GM23338 (cell line): Measurements from ENCODE around the gene FBLN2. TPM values are rescaled to one million over a fixed set of nuclear protein-coding genes. Genes with fewer than 3 reads are reported as not detected.

Experiments used
- ATAC-seq: fragments of 200-7000 bp; cut with Tn5 transposase; 3 replicates; pipeline ENCODE4 v1.9.1; 2020
- DNase-seq: peaks from one replicate; pipeline ENCODE4 v3.0.0-alpha.2; 2015; ENCODE audit warnings: low spot score
- H2AFZ ChIP-seq: fragments of 200-600 bp; sonication (generic); 2 replicates; pipeline ENCODE4 v1.8.0; 2016; ENCODE audit warnings: antibody characterized with exemption, mild to moderate bottlenecking, moderate library complexity
- H3F3A ChIP-seq: fragments of 200-600 bp; sonication (generic); replicated peaks from 2 replicates; pipeline ENCODE4 v1.8.0; 2017; ENCODE audit warnings: antibody characterized with exemption, mixed run types, low read depth
- H3K27ac ChIP-seq: fragments of 200-600 bp; sonication (generic); 2 replicates; pipeline ENCODE4 v1.6.1; 2016; ENCODE audit warnings: low read depth
- H3K27me3 ChIP-seq: fragments of 200-600 bp; sonication (generic); 2 replicates; pipeline ENCODE4 v1.8.0; 2016; ENCODE audit warnings: mild to moderate bottlenecking, mixed run types, moderate library complexity; ENCODE audit not compliant: insufficient read depth
- H3K36me3 ChIP-seq: fragments of 200-600 bp; sonication (generic); 2 replicates; pipeline ENCODE4 v1.8.0; 2016; ENCODE audit warnings: mild to moderate bottlenecking; ENCODE audit not compliant: insufficient read depth
- H3K4me1 ChIP-seq: fragments of 200-600 bp; sonication (generic); 2 replicates; pipeline ENCODE4 v1.8.0; 2016; ENCODE audit warnings: mild to moderate bottlenecking, moderate library complexity; ENCODE audit not compliant: insufficient read depth
- H3K4me2 ChIP-seq: fragments of 200-600 bp; sonication (generic); 2 replicates; pipeline ENCODE4 v1.7.1; 2017; ENCODE audit warnings: mixed run types
- H3K4me3 ChIP-seq: fragments of 200-600 bp; sonication (generic); 2 replicates; pipeline ENCODE4 v1.6.1; 2016; ENCODE audit warnings: mixed run types
- H3K79me2 ChIP-seq: fragments of 200-600 bp; sonication (generic); replicated peaks from 2 replicates; pipeline ENCODE4 v1.8.0; 2017; ENCODE audit warnings: mild to moderate bottlenecking; ENCODE audit not compliant: insufficient read depth
- H3K9me2 ChIP-seq: fragments of 200-600 bp; sonication (generic); 2 replicates; pipeline ENCODE4 v1.8.0; 2017; ENCODE audit not compliant: insufficient read depth
- H4K20me1 ChIP-seq: fragments of 200-600 bp; sonication (generic); replicated peaks from 2 replicates; pipeline ENCODE4 v1.8.0; 2017; ENCODE audit warnings: mild to moderate bottlenecking; ENCODE audit not compliant: insufficient read depth
- H3K27ac Mint-ChIP-seq: 2 replicates; pipeline ENCODE4 v1.8.0; 2020; ENCODE audit warnings: inconsistent platforms, mild to moderate bottlenecking, moderate library complexity, mixed read lengths
- H3K27me3 Mint-ChIP-seq: 3 replicates; pipeline ENCODE4 v1.8.0; 2022; ENCODE audit warnings: low read depth, mild to moderate bottlenecking, moderate library complexity, mixed read lengths, inconsistent platforms; ENCODE audit not compliant: insufficient read depth, poor library complexity
- H3K36me3 Mint-ChIP-seq: 3 replicates; pipeline ENCODE4 v1.8.0; 2021; ENCODE audit warnings: low read depth, mild to moderate bottlenecking, inconsistent platforms, moderate library complexity, mixed read lengths
- H3K4me1 Mint-ChIP-seq: 3 replicates; pipeline ENCODE4 v1.8.0; 2020; ENCODE audit warnings: mild to moderate bottlenecking, inconsistent platforms, mixed read lengths
- H3K4me3 Mint-ChIP-seq: 3 replicates; pipeline ENCODE4 v1.8.0; 2021; ENCODE audit warnings: moderate library complexity, mild to moderate bottlenecking, inconsistent platforms, mixed read lengths
- H3K9me3 Mint-ChIP-seq: 3 replicates; pipeline ENCODE4 v1.8.0; 2020; ENCODE audit warnings: moderate library complexity, mild to moderate bottlenecking, inconsistent platforms, mixed read lengths
- CREB1 ChIP-seq: fragments of 250-450 bp; sonication (Bioruptor Pico); IDR thresholded peaks from 2 replicates; pipeline ENCODE4 v1.5.0; 2020; ENCODE audit warnings: low read depth, mild to moderate bottlenecking, moderate library complexity
- CTCF ChIP-seq, 2 experiments: fragments of 200-600 bp in 1 of 2; sonication (generic) in 1 of 2; conservative IDR thresholded peaks; 2 replicates each; pipeline versions ENCODE4 v1.5.1 to v1.6.1; 2016 to 2017; ENCODE audit warnings: antibody characterized with exemption in 2 of 2, low read depth in 2 of 2, mild to moderate bottlenecking in 2 of 2, moderate library complexity in 1 of 2
- ETS1 ChIP-seq: IDR thresholded peaks from 2 replicates; pipeline ENCODE4 v1.6.1; 2016; ENCODE audit warnings: antibody characterized with exemption
- EZH2 ChIP-seq: fragments of 200-600 bp; sonication (generic); IDR thresholded peaks from one replicate; pipeline ENCODE4 v1.8.0; 2017; ENCODE audit warnings: antibody characterized with exemption, mild to moderate bottlenecking, low read depth; ENCODE audit not compliant: unreplicated experiment
- EZH2phosphoT487 ChIP-seq: fragments of 200-600 bp; sonication (generic); IDR thresholded peaks from one replicate; pipeline ENCODE4 v1.8.1; 2018; ENCODE audit warnings: antibody characterized with exemption; ENCODE audit not compliant: unreplicated experiment
- JUNB ChIP-seq: IDR thresholded peaks from one replicate; pipeline ENCODE4 v1.6.1; 2016; ENCODE audit warnings: antibody characterized with exemption; ENCODE audit not compliant: unreplicated experiment
- NANOG ChIP-seq: IDR thresholded peaks from 2 replicates; pipeline ENCODE4 v1.6.1; 2016; ENCODE audit warnings: antibody characterized with exemption, borderline replicate concordance
- POLR2AphosphoS5 ChIP-seq: IDR thresholded peaks from 2 replicates; pipeline ENCODE4 v1.6.1; 2016; ENCODE audit warnings: antibody characterized with exemption, low read depth
- STAT1 ChIP-seq: IDR thresholded peaks from one replicate; pipeline ENCODE4 v1.6.1; 2016; ENCODE audit warnings: antibody characterized with exemption; ENCODE audit not compliant: unreplicated experiment
- ZNF114 ChIP-seq: fragments of 250-450 bp; sonication (Bioruptor Pico); IDR thresholded peaks from 2 replicates; pipeline ENCODE4 v1.5.0; 2020; ENCODE audit warnings: mild to moderate bottlenecking, moderate library complexity
- ZNF331 ChIP-seq: fragments of 250-450 bp; sonication (Bioruptor Pico); IDR thresholded peaks from 2 replicates; pipeline ENCODE4 v1.5.0; 2020; ENCODE audit warnings: low read depth, mild to moderate bottlenecking, moderate library complexity
- polyA plus RNA-seq: library from polyadenylated mRNA; unstranded; fragments of >200 nt; fragmentation: Nextera tagmentation; extraction: Ambion mirVana; gene quantifications from 2 replicates; pipeline ENCODE4 v1.2.1, GENCODE V29; 2016
- total RNA-seq: library from RNA; depleted of rRNA; stranded (reverse); fragments of >200 nt; shearing (Covaris generic); gene quantifications from 2 replicates; pipeline ENCODE4 v1.2.3, GENCODE V29; 2014

FBLN2 gene
- total and polyA plus RNA-seq, 2 experiments from 2014 or later, result 18.8 to 26.8 TPM

DNA sequence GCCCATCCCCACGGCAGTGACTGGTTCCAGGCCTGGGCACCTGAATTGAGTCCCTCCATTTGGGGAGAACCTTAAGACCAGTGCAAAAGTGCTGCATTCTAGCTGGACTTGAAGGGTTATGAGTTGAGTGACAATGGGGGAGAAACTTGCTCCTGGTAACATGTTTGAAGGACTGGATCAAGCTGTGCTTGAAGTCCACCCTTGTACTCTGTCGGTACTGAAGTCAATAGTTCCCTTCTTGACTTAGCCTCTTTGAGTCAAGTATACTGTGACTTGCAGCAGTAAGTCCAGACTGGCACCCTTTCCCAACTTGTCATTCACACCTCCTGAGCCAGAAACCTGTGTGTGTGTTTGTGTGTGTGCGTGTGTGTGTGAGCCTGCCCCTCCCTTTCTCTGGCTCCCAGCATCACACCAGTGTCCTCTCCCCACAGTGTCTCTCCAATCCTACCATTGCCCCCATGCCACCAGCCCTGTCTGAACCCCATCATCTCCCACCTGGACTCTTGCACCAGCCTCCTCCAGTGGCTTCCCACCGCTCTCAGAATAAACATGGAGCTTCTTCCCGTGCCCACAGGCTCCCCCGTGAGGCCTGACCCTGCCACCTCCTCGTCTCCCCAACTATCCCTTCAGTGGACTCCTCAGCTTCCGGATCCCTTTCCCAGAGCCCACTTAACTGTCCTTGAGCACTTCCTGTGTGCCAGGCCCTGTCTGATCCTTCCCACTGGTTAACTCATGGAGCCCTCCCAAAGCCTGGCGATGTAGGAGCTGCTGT, 10.2 kb upstream of the FBLN2 start:
- H3F3A ChIP-seq, result no peaks in the 10 kb centered on the region
- no peaks in the 10 kb centered on the region for H3K27me3 ChIP-seq
- ATAC-seq (peak; percentile 39), DNase-seq (peak; percentile 43)
- no peaks in the 10 kb centered on the region for H3K9me2 ChIP-seq
- Mint-ChIP-seq H3K27me3 (peaks cover 21% of the 10 kb centered on the region), H3K27ac (no peak overlapping the region), H3K4me3 (no peak overlapping the region), H3K9me3 (peaks cover 23% of the 10 kb centered on the region), H3K4me1 (peaks cover 15% of the 10 kb centered on the region), H3K36me3 (peaks cover 5% of the 10 kb centered on the region; the same call in 2 of the 3 replicates)
- no peaks in the 10 kb centered on the region for H3K79me2 ChIP-seq
- no peak overlapping the region for H3K4me2 ChIP-seq
- no peak overlapping the region for H3K27ac ChIP-seq
- no peak overlapping the region for H3K4me3 ChIP-seq
- H2AFZ ChIP-seq, result no peak overlapping the region
- peaks cover 6% of the 10 kb centered on the region; the same call in 1 of the 2 replicates for H3K36me3 ChIP-seq
- no peaks in the 10 kb centered on the region for H4K20me1 ChIP-seq
- peaks cover 9% of the 10 kb centered on the region; the same call in 1 of the 2 replicates for H3K4me1 ChIP-seq
- TF ChIP-seq CTCF (conservative IDR thresholded peaks at IDR 0.05; ENCODE audit: low read depth in 2 of 2) (peak; percentile 27 to 44; a peak in 1 of 4 replicates), EZH2 (no peak)

DNA sequence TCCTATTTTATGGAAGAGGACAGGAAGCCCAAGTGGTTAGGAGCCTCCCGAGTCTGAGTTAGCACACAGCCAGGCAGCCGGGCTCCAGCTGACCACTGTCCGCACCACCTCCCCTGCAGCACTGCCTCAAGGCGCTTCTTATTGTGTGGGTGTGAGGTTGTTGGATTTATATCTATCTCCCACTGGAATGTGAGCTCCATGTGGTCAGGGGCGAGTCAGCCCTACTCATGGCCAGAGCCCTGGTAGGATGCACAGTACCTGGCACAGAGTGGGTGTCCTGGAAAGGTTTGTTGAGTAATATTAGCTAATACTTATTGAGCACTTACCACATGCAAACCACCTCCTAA, 9.7 kb upstream of the FBLN2 start:
- DNase-seq, result no peak
- Mint-ChIP-seq H3K9me3 (peaks cover 23% of the 10 kb centered on the region), H3K36me3 (peaks cover 5% of the 10 kb centered on the region; the same call in 2 of the 3 replicates), H3K4me3 (no peak overlapping the region), H3K27me3 (peaks cover 21% of the 10 kb centered on the region), H3K4me1 (peaks cover 15% of the 10 kb centered on the region), H3K27ac (no peak overlapping the region)
- ATAC-seq, result no peak
- Histone ChIP-seq H3K9me2 (no peaks in the 10 kb centered on the region), H3K4me3 (no peak overlapping the region), H3K79me2 (no peaks in the 10 kb centered on the region), H3F3A (no peaks in the 10 kb centered on the region), H3K4me1 (peaks cover 9% of the 10 kb centered on the region; the same call in 1 of the 2 replicates), H3K4me2 (no peak overlapping the region), H2AFZ (no peak overlapping the region), H3K36me3 (peaks cover 6% of the 10 kb centered on the region; the same call in 1 of the 2 replicates), H3K27ac (no peak overlapping the region), H4K20me1 (no peaks in the 10 kb centered on the region), H3K27me3 (no peaks in the 10 kb centered on the region)
- no peak for TF ChIP-seq CREB1 (CRISPR knock-in tag)
- TF ChIP-seq POLR2AphosphoS5, result no peak
- no peak for TF ChIP-seq EZH2phosphoT487
- TF ChIP-seq JUNB, result no peak
- no peak for TF ChIP-seq ZNF114 (CRISPR knock-in tag)
- no peak for TF ChIP-seq ZNF331 (CRISPR knock-in tag)
- no peak for TF ChIP-seq EZH2
- TF ChIP-seq ETS1, result no peak
- TF ChIP-seq STAT1, result no peak
- no peak for TF ChIP-seq CTCF (conservative IDR thresholded peaks at IDR 0.05; ENCODE audit: low read depth in 2 of 2)
- TF ChIP-seq NANOG, result no peak
